Upper lobe of left lung (tissue), 4 donors: ENCODE measurements around the gene MAML1.

Experiments used
- EP300 ChIP-seq, 4 donors: sonication (generic); formaldehyde crosslinking; IDR thresholded peaks; one replicate each; pipeline ENCODE4 v1.5.1; 2017; ENCODE audit warnings: antibody characterized with exemption in 4 of 4, control low read depth in 2 of 4
- POLR2A ChIP-seq, 4 donors: fragments of 450-650 bp; IDR thresholded peaks; one replicate each; pipeline ENCODE4 v1.5.1; 2016 to 2017; ENCODE audit warnings: antibody characterized with exemption in 4 of 4, mild to moderate bottlenecking in 2 of 4
- POLR2AphosphoS5 ChIP-seq, 2 donors: sonication (generic); formaldehyde crosslinking; IDR thresholded peaks; one replicate each; pipeline ENCODE4 v1.5.1; 2017; ENCODE audit warnings: antibody characterized with exemption in 2 of 2
- TF ChIP-seq, protein P1 (sequence below), 6 experiments: fragments of 450-650 bp in 4 of 6; fragments of 200-600 bp in 2 of 6; sonication (generic) in 2 of 6; IDR thresholded peaks; one replicate each; pipeline ENCODE4 v1.5.1; 2016 to 2019; ENCODE audit warnings: antibody characterized with exemption in 6 of 6

DNA sequence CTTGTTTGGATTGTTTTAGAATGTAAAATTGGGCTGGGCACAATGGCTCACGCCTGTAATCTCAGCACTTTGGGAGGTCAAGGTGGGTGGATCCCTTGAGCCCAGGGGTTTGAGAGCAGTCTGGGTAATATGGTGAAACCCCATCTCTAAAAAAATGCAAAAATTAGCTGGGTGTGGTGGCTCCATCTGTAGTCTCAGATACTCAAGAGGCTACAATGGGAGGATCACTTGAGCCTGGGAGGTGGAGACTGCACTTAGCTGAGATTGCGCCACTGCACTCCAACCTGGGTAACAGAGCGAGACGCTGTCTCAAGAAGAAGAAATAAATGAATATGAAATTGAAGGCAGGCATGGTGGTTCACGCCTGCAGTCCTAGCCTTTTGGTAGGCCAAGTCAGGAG lies 21.3 kb downstream of the MAML1 start:
- TF ChIP-seq POLR2AphosphoS5 (IDR thresholded peaks at IDR 0.05), result no peak
- TF ChIP-seq, protein P1, sequence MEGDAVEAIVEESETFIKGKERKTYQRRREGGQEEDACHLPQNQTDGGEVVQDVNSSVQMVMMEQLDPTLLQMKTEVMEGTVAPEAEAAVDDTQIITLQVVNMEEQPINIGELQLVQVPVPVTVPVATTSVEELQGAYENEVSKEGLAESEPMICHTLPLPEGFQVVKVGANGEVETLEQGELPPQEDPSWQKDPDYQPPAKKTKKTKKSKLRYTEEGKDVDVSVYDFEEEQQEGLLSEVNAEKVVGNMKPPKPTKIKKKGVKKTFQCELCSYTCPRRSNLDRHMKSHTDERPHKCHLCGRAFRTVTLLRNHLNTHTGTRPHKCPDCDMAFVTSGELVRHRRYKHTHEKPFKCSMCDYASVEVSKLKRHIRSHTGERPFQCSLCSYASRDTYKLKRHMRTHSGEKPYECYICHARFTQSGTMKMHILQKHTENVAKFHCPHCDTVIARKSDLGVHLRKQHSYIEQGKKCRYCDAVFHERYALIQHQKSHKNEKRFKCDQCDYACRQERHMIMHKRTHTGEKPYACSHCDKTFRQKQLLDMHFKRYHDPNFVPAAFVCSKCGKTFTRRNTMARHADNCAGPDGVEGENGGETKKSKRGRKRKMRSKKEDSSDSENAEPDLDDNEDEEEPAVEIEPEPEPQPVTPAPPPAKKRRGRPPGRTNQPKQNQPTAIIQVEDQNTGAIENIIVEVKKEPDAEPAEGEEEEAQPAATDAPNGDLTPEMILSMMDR (IDR thresholded peaks at IDR 0.05), result no peak
- no peak for TF ChIP-seq POLR2A (IDR thresholded peaks at IDR 0.05)
- TF ChIP-seq EP300 (IDR thresholded peaks at IDR 0.05), result no peak
